Measurements from ENCODE around the gene KIF26B.

GRCh38 chr1:245334235-245334634, 179.4 kb downstream of the KIF26B start:
- TF ChIP-seq CTCF (IDR thresholded peaks at IDR 0.05; ENCODE audit: insufficient read depth, low read length, poor library complexity, severe bottlenecking) (no peak), EZH2phosphoT487 (conservative IDR thresholded peaks at IDR 0.05; ENCODE audit: low read length) (no peak)

Data from SU-DHL-6 (cell line).